ENCODE measurements around the gene LRRN4CL. TPM values are rescaled to one million over a fixed set of nuclear protein-coding genes. Genes with fewer than 3 reads are reported as not detected.

Gene LRRN4CL
- total and polyA plus RNA-seq, 2 of the 4 experiments (the other 2 are of a cell fraction): 0.36 to 0.84 TPM

- no peak overlapping the region for H3K18ac ChIP-seq (ENCODE audit: low read depth, low read length)
- H2BK5ac ChIP-seq (ENCODE audit: low read depth, low read length, poor library complexity, severe bottlenecking): no peak overlapping the region
- ChIA-PET POLR2A (ENCODE audit: unreplicated experiment) (interaction anchor here (0.6 kb wide), 1 partner anchor 118 kb away, joined by 3 read pairs; no protein-coding TSS in a partner anchor), CTCF (no interaction called here)
- DNase-seq: no peak
- no peak overlapping the region for H3K14ac ChIP-seq (replicated peaks; ENCODE audit: low read depth, low read length)
- no peak overlapping the region for H4K91ac ChIP-seq (ENCODE audit: insufficient read depth, low read depth, low read length)
- H3K9me3 ChIP-seq (ENCODE audit: control insufficient read depth, insufficient read depth, low read length): no peaks in the 10 kb centered on the region
- H3K9me1 ChIP-seq (ENCODE audit: insufficient read depth, low read length): no peaks in the 10 kb centered on the region
- no peak overlapping the region for H3K4me3 ChIP-seq (ENCODE audit: insufficient read depth, low read depth, low read length)
- no peaks in the 10 kb centered on the region for H3K4me1 ChIP-seq (ENCODE audit: control insufficient read depth, insufficient read depth, low read length)
- no peaks in the 10 kb centered on the region for H3K27me3 ChIP-seq (ENCODE audit: control insufficient read depth, insufficient read depth, low read length)
- TF ChIP-seq FOS (IDR thresholded peaks at IDR 0.05; ENCODE audit: low read depth, low read length): no peak
- no peak for TF ChIP-seq CEBPB (IDR thresholded peaks at IDR 0.05; ENCODE audit: low read depth, low read length)
- TF ChIP-seq MAZ (IDR thresholded peaks at IDR 0.05; ENCODE audit: borderline replicate concordance, low read depth, low read length): no peak
- no peak for TF ChIP-seq MAFK (IDR thresholded peaks at IDR 0.05; ENCODE audit: low read depth, low read length)
- TF ChIP-seq CHD1 (IDR thresholded peaks at IDR 0.05; ENCODE audit: low read depth, low read length): no peak
- no peak for TF ChIP-seq USF2 (IDR thresholded peaks at IDR 0.05; ENCODE audit: low read depth, low read length)
- TF ChIP-seq RAD21 (IDR thresholded peaks at IDR 0.05; ENCODE audit: low read length): no peak
- TF ChIP-seq RCOR1 (IDR thresholded peaks at IDR 0.05; ENCODE audit: insufficient replicate concordance, low read length): no peak
- TF ChIP-seq SMC3 (IDR thresholded peaks at IDR 0.05; ENCODE audit: low read depth, low read length): no peak
- TF ChIP-seq ELK1 (IDR thresholded peaks at IDR 0.05; ENCODE audit: borderline replicate concordance, low read depth, low read length): no peak
- TF ChIP-seq MXI1 (IDR thresholded peaks at IDR 0.05; ENCODE audit: borderline replicate concordance, low read depth, low read length): no peak
- TF ChIP-seq NFE2L2 (IDR thresholded peaks at IDR 0.05; ENCODE audit: low read depth, low read length): no peak
- no peak for TF ChIP-seq POLR2A (IDR thresholded peaks at IDR 0.05; ENCODE audit: low read depth, low read length)
- no peak overlapping the region for H3K27ac ChIP-seq (ENCODE audit: insufficient read depth, low read length)
- no TSS peak for BruUV-seq (replicated peaks)
- dilution Hi-C loops (cut with HindIII; ENCODE audit: low sequenced_read_pairs, unreplicated experiment) (no loop called here), intact Hi-C loops (cut with micrococcal nuclease) (no loop called here), in situ Hi-C loops (cut with MboI; ENCODE audit: low sequenced_read_pairs) (no loop called here)
- no peaks in the 10 kb centered on the region; the same call in 1 of the 2 replicates for H4K20me1 ChIP-seq (ENCODE audit: insufficient read depth, low read length)
- H3K36me3 ChIP-seq (ENCODE audit: control insufficient read depth, insufficient read depth, low read length): peaks cover 45% of the 10 kb centered on the region
- no peak overlapping the region for H3K23ac ChIP-seq (ENCODE audit: low read depth, low read length)
- no peak overlapping the region for H3K4me2 ChIP-seq (ENCODE audit: low read depth, low read length)
- H2BK120ac ChIP-seq (ENCODE audit: low read depth, low read length): no peak overlapping the region
- no peak overlapping the region for H2AK9ac ChIP-seq (replicated peaks; ENCODE audit: low read depth, low read length, poor library complexity)
- no peak overlapping the region for H4K5ac ChIP-seq (ENCODE audit: low read depth, low read length)
- no peak overlapping the region for H3K56ac ChIP-seq (ENCODE audit: extremely low read depth, insufficient read depth, low read length)
- no peak overlapping the region for H2AK5ac ChIP-seq (ENCODE audit: low read depth, low read length)
- no peak for ATAC-seq (ENCODE audit: low read depth)
- H3K79me1 ChIP-seq (ENCODE audit: low read depth in 1 of 2, low read length in 2 of 2): peaks cover 10 to 20% of the 10 kb centered on the region in 2 experiments; a peak in 3 of 4 replicates
- H2AFZ ChIP-seq (replicated peaks; ENCODE audit: low read length, poor library complexity): no peak overlapping the region
- H2BK20ac ChIP-seq (ENCODE audit: low read depth, low read length): no peak overlapping the region
- H3K9ac ChIP-seq (ENCODE audit: low read depth, low read length): no peak overlapping the region
- no peak overlapping the region for H3K4ac ChIP-seq (ENCODE audit: low read depth, low read length)
- H4K8ac ChIP-seq (ENCODE audit: low read depth in 2 of 2, low read length in 2 of 2): no peak overlapping the region
- H2BK15ac ChIP-seq (ENCODE audit: low read depth, low read length): no peak overlapping the region
These were observed 47.9 kb upstream of the LRRN4CL start for GRCh38 chr11:62737196-62737595.
